ENCODE measurements around the gene FLVCR2.

The FLVCR2 gene

DNA sequence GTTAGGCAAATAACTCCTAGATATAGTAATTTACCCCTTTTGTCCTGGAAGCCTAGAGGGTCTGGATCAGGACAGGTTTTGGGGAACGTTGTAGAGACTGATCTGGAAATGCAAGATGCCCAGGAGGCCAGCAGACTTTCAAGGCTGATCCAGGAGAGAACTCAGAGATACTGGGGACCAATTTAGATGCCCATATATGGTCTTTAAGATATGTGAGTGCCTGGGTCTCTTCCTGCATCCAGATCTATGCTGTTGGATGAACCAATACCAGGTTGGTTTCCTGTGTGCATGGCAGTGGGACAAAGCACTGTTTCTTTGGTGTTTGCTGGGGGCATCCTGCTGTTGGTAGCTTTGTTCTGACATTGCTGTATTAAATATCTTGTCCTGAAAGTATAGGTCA lies 76.8 kb downstream of the FLVCR2 start:
- TF ChIP-seq, protein P1, sequence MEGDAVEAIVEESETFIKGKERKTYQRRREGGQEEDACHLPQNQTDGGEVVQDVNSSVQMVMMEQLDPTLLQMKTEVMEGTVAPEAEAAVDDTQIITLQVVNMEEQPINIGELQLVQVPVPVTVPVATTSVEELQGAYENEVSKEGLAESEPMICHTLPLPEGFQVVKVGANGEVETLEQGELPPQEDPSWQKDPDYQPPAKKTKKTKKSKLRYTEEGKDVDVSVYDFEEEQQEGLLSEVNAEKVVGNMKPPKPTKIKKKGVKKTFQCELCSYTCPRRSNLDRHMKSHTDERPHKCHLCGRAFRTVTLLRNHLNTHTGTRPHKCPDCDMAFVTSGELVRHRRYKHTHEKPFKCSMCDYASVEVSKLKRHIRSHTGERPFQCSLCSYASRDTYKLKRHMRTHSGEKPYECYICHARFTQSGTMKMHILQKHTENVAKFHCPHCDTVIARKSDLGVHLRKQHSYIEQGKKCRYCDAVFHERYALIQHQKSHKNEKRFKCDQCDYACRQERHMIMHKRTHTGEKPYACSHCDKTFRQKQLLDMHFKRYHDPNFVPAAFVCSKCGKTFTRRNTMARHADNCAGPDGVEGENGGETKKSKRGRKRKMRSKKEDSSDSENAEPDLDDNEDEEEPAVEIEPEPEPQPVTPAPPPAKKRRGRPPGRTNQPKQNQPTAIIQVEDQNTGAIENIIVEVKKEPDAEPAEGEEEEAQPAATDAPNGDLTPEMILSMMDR (IDR thresholded peaks at IDR 0.05; ENCODE audit: insufficient read depth, low read depth, low read length, missing control alignments) = no peak
- no peak for DNase-seq (ENCODE audit: low read depth)
- H3K4me3 ChIP-seq (ENCODE audit: low read depth, low read length) = no peak overlapping the region

DNA sequence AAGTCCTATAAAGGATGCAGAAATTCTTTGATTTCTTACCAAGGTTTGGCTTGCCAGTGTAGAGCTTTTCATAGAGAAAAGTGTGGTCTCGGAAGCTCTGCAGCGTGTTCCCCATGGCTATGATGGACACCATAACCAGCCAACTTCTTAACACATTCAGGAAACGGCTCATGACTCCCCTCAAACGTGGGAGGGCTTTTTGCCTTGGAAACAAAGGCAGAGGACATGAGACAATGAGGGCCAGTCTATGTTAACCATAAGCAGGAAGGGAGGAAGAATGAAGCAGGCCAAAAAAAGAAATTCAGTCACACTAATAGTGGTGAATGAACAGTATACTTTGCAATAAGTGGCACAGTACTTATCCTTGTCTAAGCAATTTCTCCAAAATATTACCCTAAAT lies 78.9 kb downstream of the FLVCR2 start:
- TF ChIP-seq, protein P1 (IDR thresholded peaks at IDR 0.05; ENCODE audit: insufficient read depth, low read depth, low read length, missing control alignments) = no peak
- DNase-seq (ENCODE audit: low read depth) = no peak
- no peak overlapping the region for H3K4me3 ChIP-seq (ENCODE audit: low read depth, low read length)

DNA sequence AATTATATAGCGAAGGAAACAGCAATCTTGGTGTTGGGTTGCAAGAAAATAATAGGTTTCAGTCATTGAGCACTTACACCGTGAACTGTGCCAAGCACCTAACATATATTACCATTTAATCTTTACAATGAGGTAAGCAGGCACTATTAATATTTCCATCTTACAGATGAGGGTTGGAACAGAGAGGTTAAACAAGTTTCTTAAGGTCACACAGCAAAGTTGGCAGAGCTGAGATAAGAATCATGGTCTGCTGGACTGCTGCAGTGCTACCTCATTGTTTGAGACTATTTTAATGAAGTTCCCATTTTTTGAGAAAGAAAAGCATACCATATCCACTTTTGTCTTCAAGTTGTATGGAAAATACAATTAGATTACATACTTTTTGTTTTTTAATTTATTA lies 80.5 kb downstream of the FLVCR2 start:
- TF ChIP-seq, protein P1 (IDR thresholded peaks at IDR 0.05; ENCODE audit: insufficient read depth, low read depth, low read length, missing control alignments) = no peak
- no peak overlapping the region for H3K4me3 ChIP-seq (ENCODE audit: low read depth, low read length)
- no peak for DNase-seq (ENCODE audit: low read depth)

DNA sequence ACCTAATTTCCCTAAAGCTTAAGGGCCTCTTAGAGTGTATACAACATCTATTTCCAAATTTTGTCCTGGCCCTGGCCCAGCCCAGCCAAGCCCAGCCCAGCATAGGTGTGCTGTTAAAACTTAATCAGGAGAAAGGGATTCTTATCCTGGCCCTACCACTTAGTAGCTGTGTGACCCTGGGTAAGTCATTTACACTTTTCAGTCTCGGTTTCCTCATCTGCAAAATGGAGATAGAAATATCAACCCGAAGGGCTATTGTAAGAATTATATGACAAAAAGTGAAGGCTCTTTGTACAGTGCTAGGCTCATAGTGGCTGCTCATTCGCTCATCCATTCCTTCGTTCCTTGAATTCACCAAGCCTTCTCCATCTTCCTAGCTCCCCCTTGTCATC lies 81.8 kb downstream of the FLVCR2 start:
- DNase-seq (ENCODE audit: low read depth) = no peak
- TF ChIP-seq, protein P1 (IDR thresholded peaks at IDR 0.05; ENCODE audit: insufficient read depth, low read depth, low read length, missing control alignments) = no peak
- peak overlapping the region; percentile 98 for H3K4me3 ChIP-seq (ENCODE audit: low read depth, low read length)

DNA sequence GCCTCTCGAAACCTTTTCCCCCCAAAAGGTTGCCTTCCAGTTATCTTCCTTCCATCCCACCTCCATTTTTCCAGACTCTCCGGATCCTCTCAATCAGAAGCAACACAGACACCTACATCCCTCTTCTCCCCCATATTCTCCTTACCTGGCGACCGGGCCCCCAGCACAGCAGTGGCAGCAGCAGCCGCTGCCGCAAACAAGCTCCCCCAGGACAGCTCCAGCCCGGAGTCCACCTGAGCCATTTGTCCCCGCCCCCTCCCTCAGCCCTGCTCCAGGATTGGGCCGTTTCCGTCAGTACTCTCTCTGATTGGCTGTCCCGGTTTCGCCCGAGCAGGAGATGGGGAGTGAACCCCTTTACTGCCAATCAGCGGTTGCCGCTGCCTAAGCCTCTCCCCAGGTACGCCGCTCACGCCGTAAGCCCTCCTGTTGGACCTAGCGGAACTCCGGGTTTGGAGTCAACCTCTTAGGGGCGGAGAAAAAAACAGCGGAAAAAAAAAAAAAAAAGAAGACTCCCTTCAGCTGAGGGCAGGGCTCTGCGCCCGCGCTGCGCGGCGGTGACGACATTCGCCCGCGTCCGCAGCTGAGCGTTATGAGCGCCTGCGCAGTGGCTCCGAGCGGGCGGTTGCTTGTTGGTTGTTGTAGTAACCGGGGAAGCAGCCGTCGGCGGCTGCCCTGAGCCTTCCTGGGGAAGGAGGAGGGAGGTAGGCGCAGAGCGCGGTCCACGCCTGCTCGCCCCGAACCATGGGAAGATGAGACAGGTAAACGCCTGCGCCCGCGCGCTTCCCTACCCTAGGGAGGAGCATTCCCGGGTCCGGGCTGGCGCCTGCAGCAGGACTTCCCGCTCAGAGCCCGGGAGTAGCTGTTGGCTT lies 82.4 kb downstream of the FLVCR2 start, which contains the start of the genes ERG28 and TTLL5:
Gene ERG28 (minus strand): TSS at position 247 of the 869 bp plus-strand sequence. CDS start 3,374 bp downstream, outside the sequence.
Gene TTLL5 (plus strand): TSS at position 617 of the 869 bp plus-strand sequence. CDS start 1,904 bp downstream, outside the sequence.
- peak within 1 kb of the TSS; percentile 98 for H3K4me3 ChIP-seq (ENCODE audit: low read depth, low read length)
- DNase-seq (ENCODE audit: low read depth) = peak; percentile 99
- TF ChIP-seq, protein P1 (IDR thresholded peaks at IDR 0.05; ENCODE audit: insufficient read depth, low read depth, low read length, missing control alignments) = no peak

DNA sequence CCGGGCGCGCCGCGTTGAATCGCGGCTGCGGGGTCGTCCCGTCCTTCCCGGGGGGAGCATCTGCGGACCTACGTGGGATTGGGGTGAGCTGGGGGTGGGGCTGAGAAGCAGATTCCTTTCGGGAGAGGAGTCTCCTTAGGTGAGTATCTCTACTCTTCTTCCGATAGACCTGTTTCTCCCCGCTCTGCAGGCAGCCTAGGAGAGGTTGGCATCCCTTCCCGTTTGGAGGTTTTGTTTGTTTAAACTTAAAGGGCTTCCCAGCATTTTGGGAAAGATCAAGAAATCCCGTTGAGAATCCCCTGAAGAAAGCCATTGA lies 83.0 kb downstream of the FLVCR2 start:
- peak overlapping the region; percentile 98 for H3K4me3 ChIP-seq (ENCODE audit: low read depth, low read length)
- TF ChIP-seq, protein P1 (IDR thresholded peaks at IDR 0.05; ENCODE audit: insufficient read depth, low read depth, low read length, missing control alignments) = no peak
- no peak for DNase-seq (ENCODE audit: low read depth)

All from GM12865 (cell line).